PC-3 (cell line): Measurements from ENCODE around the gene TMX3. TPM values are rescaled to one million over a fixed set of nuclear protein-coding genes. Genes with fewer than 3 reads are reported as not detected.
A peak's percentile ranks its signal among the peaks of the same experiment; 100 is the strongest.

Source experiments
- ATAC-seq: fragments of 200-7000 bp; cut with Tn5 transposase; 2 replicates; pipeline ENCODE4 v1.9.1; 2020; ENCODE audit warnings: mild to moderate bottlenecking, moderate library complexity
- BruUV-seq: library from RNA; stranded (reverse); fragments of 400-500 nt; replicated peaks from 2 replicates; lab custom pipeline; 2021; lab: Mats Ljungman, UMichigan
- CTCF ChIA-PET: fragments of 300-600 bp; sonication (Branson Sonifier 250); formaldehyde crosslinking; loops from one replicate; lab custom pipeline; 2022; ENCODE audit warnings: antibody characterized with exemption; lab: Charles Lee
- POLR2A ChIA-PET: fragments of 300-600 bp; sonication (Branson Sonifier 250); formaldehyde crosslinking; loops from one replicate; lab custom pipeline; 2022; ENCODE audit warnings: antibody characterized with exemption; ENCODE audit not compliant: unreplicated experiment; lab: Charles Lee
- DNase-seq: peaks from one replicate; pipeline ENCODE4 v3.0.0-alpha.2; 2015
- H2AFZ ChIP-seq: fragments of 300-600 bp; sonication (generic); 2 replicates; pipeline ENCODE4 v1.6.0; 2016; ENCODE audit warnings: antibody characterized with exemption, low read length
- H3F3A ChIP-seq: fragments of 300-600 bp; sonication (generic); one replicate; pipeline ENCODE4 v1.6.0; 2017; ENCODE audit warnings: antibody characterized with exemption, low read length, control low read depth, mild to moderate bottlenecking; ENCODE audit not compliant: unreplicated experiment
- H3K27ac ChIP-seq: fragments of 300-600 bp; sonication (generic); 2 replicates; pipeline ENCODE4 v1.5.1; 2016; ENCODE audit warnings: mild to moderate bottlenecking, low read length
- H3K27me3 ChIP-seq: fragments of 300-600 bp; sonication (generic); 2 replicates; pipeline ENCODE4 v1.6.1; 2016; ENCODE audit warnings: low read length, mixed read lengths
- H3K36me3 ChIP-seq: fragments of 300-600 bp; sonication (generic); 2 replicates; pipeline ENCODE4 v1.6.1; 2016; ENCODE audit warnings: low read depth, mixed run types, low read length, mixed read lengths
- H3K4me1 ChIP-seq: fragments of 300-600 bp; sonication (generic); 2 replicates; pipeline ENCODE4 v1.5.1; 2016; ENCODE audit warnings: low read length; ENCODE audit not compliant: insufficient read depth
- H3K4me2 ChIP-seq: fragments of 300-600 bp; sonication (generic); 2 replicates; pipeline ENCODE4 v1.6.0; 2016; ENCODE audit warnings: low read length
- H3K4me3 ChIP-seq: fragments of 300-600 bp; sonication (generic); 2 replicates; pipeline ENCODE4 v1.5.1; 2016; ENCODE audit warnings: mild to moderate bottlenecking, low read length, mixed read lengths
- H3K79me2 ChIP-seq: fragments of 300-600 bp; sonication (generic); 2 replicates; pipeline ENCODE4 v1.6.1; 2017; ENCODE audit warnings: low read length, mixed read lengths
- H3K9ac ChIP-seq: fragments of 300-600 bp; sonication (generic); 2 replicates; pipeline ENCODE4 v1.6.0; 2016; ENCODE audit warnings: mild to moderate bottlenecking, low read length
- H3K9me2 ChIP-seq: fragments of 300-600 bp; sonication (generic); replicated peaks from 2 replicates; pipeline ENCODE4 v1.6.1; 2016; ENCODE audit warnings: mixed run types, low read length, mixed read lengths
- H3K9me3 ChIP-seq: fragments of 300-600 bp; sonication (generic); 2 replicates; pipeline ENCODE4 v1.6.1; 2016; ENCODE audit warnings: low read length, mixed read lengths
- H4K20me1 ChIP-seq: fragments of 300-600 bp; sonication (generic); 2 replicates; pipeline ENCODE4 v1.6.1; 2016; ENCODE audit warnings: low read length, mixed read lengths
- EZH2 ChIP-seq: fragments of 300-600 bp; sonication (generic); IDR thresholded peaks from one replicate; pipeline ENCODE4 v1.6.1; 2017; ENCODE audit warnings: antibody characterized with exemption, mild to moderate bottlenecking, low read length; ENCODE audit not compliant: unreplicated experiment
- EZH2phosphoT487 ChIP-seq: fragments of 300-600 bp; sonication (generic); IDR thresholded peaks from 2 replicates; pipeline ENCODE4 v1.6.1; 2018; ENCODE audit warnings: mild to moderate bottlenecking, antibody characterized with exemption, low read length, borderline replicate concordance
- intact Hi-C: fragments of 100-400 bp; cut with micrococcal nuclease; formaldehyde crosslinking; loops from 2 replicates; pipeline ENCODE4 v1.9.0; 2023
- total RNA-seq: library from RNA; depleted of rRNA; stranded (reverse); fragments of >200 nt; gene quantifications from 2 replicates; pipeline ENCODE4 v1.2.3, GENCODE V29; 2014
- TF ChIP-seq, protein P1 (sequence below): fragments of 300-600 bp; sonication (generic); conservative IDR thresholded peaks from 2 replicates; pipeline ENCODE4 v1.5.1; 2017; ENCODE audit warnings: antibody characterized with exemption, low read depth, mild to moderate bottlenecking, low read length

The TMX3 gene
- total RNA-seq, 1 experiment from 2014 or later: 50.1 TPM

DNA sequence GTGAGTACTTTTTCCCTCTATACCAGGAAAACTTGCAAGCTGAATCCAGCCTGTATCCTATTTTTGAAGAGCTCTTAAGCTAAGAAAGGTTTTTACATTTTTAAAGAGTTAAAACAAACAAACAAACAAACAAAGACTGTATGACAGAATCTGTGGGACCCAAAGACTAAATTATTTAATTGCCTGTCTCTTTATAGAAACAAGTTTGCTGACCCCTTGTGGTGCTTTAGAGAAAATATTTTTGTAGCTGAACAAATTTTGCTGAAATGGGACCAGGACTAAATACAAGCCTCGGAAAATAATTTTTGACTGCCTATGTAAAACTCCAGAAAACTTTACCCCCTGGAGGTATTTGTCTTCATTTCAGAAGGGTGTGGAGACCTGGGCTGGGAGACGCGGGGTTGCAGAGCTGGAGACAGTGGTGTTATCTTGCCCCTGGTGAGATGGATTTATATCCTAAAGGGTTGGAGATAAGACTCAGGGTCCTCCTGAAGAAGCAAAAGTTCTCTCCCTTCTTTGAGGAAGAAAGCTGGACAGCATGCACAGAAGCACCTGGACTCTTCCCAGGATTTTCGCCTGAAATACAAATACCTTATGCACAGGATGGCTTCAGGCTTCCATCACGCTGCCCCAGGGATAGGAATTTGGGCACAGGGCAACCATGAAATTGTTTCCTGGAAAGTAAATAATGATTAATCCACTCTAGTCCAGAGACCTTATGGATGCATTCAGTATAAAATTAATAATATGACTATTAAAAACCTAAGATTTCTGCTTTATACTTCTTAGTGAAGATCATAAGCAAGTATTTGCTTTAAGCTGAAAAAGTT lies 54.3 kb downstream of the TMX3 start:
- H4K20me1 ChIP-seq: no peaks in the 10 kb centered on the region
- ATAC-seq (peak; percentile 78), DNase-seq (peak; percentile 69)
- H3K9me3 ChIP-seq: no peaks in the 10 kb centered on the region
- intact Hi-C loops: loop anchor here (1.0 to 10.0 kb wide), 4 partner anchors 77 to 1443 kb away; partner anchors contain the start of gene DSEL
- TF ChIP-seq EZH2phosphoT487 (no peak), EZH2 (no peak)
- TF ChIP-seq, protein P1, sequence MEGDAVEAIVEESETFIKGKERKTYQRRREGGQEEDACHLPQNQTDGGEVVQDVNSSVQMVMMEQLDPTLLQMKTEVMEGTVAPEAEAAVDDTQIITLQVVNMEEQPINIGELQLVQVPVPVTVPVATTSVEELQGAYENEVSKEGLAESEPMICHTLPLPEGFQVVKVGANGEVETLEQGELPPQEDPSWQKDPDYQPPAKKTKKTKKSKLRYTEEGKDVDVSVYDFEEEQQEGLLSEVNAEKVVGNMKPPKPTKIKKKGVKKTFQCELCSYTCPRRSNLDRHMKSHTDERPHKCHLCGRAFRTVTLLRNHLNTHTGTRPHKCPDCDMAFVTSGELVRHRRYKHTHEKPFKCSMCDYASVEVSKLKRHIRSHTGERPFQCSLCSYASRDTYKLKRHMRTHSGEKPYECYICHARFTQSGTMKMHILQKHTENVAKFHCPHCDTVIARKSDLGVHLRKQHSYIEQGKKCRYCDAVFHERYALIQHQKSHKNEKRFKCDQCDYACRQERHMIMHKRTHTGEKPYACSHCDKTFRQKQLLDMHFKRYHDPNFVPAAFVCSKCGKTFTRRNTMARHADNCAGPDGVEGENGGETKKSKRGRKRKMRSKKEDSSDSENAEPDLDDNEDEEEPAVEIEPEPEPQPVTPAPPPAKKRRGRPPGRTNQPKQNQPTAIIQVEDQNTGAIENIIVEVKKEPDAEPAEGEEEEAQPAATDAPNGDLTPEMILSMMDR: peak; percentile 79
- CTCF ChIA-PET: interaction anchor here (0.6 to 1.3 kb wide), 2 partner anchors 16 to 1145 kb away, joined by 3 to 5 read pairs; no protein-coding TSS in a partner anchor
- H2AFZ ChIP-seq: peak overlapping the region; percentile 66
- no peaks in the 10 kb centered on the region for H3K36me3 ChIP-seq
- no peaks in the 10 kb centered on the region for H3K79me2 ChIP-seq
- H3K4me2 ChIP-seq: peak overlapping the region; percentile 73
- no TSS peak for BruUV-seq
- POLR2A ChIA-PET: interaction anchor here (0.5 kb wide), 1 partner anchor 1143 kb away, joined by 3 read pairs; no protein-coding TSS in a partner anchor
- H3K27ac ChIP-seq: no peak overlapping the region
- H3F3A ChIP-seq: no peaks in the 10 kb centered on the region
- no peak overlapping the region for H3K9ac ChIP-seq
- H3K27me3 ChIP-seq: no peaks in the 10 kb centered on the region
- H3K4me1 ChIP-seq: peaks cover 8% of the 10 kb centered on the region; the same call in 1 of the 2 replicates
- no peaks in the 10 kb centered on the region for H3K9me2 ChIP-seq
- H3K4me3 ChIP-seq: peak overlapping the region; percentile 45; the same call in 1 of the 2 replicates

DNA sequence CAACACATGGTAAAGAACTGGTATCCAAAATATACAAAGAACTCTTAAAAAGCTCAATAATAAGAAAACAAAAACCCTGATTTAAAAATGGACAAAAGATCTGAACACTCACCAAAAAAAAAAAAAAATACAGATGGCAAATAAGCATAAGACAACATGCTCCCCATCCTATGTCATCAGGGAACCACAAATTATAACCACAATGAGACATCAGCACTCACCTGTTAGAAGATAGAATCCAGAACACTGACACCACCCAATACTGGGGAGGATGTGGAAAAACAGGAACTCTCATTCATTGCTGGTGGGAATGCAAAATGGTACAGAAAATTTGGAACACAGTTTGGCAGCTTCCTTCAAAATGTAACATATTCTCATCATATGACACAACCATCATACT lies 66.7 kb downstream of the TMX3 start:
- DNase-seq (peak; percentile 10), ATAC-seq (no peak)
- Histone ChIP-seq H3K4me2 (no peak overlapping the region), H3K36me3 (no peaks in the 10 kb centered on the region), H3K9me3 (no peaks in the 10 kb centered on the region), H3K27ac (no peak overlapping the region), H2AFZ (no peak overlapping the region), H3F3A (no peaks in the 10 kb centered on the region), H3K4me1 (no peaks in the 10 kb centered on the region), H3K9ac (no peak overlapping the region), H3K79me2 (no peaks in the 10 kb centered on the region), H3K9me2 (no peaks in the 10 kb centered on the region), H3K27me3 (no peaks in the 10 kb centered on the region), H4K20me1 (no peaks in the 10 kb centered on the region), H3K4me3 (no peak overlapping the region)
- intact Hi-C loops: no loop called here
- CTCF ChIA-PET: no interaction called here
- no TSS peak for BruUV-seq
- TF ChIP-seq, protein P1: no peak
- TF ChIP-seq EZH2 (no peak), EZH2phosphoT487 (no peak)
- POLR2A ChIA-PET: no interaction called here

DNA sequence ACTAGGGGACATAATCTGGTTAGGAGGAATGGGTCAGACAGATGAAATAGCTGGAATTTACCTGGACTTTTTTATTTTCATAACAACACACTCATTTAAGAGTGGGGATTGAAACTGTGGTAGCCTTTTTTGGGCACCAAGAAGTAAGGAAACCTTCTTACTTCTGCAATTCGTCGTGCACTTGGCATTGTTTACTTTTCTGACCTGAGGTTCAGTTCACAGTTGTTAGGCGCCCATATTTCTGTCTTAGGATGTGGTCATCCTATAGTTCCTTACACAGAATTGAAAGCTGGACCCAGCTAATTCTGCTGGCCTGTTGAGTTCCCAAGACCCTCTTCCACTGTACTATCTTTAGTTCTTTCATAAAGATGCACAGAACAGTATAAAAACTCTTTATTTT lies 72.9 kb downstream of the TMX3 start:
- Histone ChIP-seq H2AFZ (no peak overlapping the region), H3K9ac (no peak overlapping the region), H3K4me1 (no peaks in the 10 kb centered on the region), H3K9me2 (no peaks in the 10 kb centered on the region), H3K27ac (no peak overlapping the region), H3K36me3 (no peaks in the 10 kb centered on the region), H3F3A (no peaks in the 10 kb centered on the region), H3K9me3 (no peaks in the 10 kb centered on the region), H3K79me2 (no peaks in the 10 kb centered on the region), H3K4me3 (no peak overlapping the region), H3K27me3 (no peaks in the 10 kb centered on the region), H3K4me2 (no peak overlapping the region), H4K20me1 (no peaks in the 10 kb centered on the region)
- intact Hi-C loops: no loop called here
- TF ChIP-seq EZH2phosphoT487 (no peak), EZH2 (no peak)
- TF ChIP-seq, protein P1: no peak
- CTCF ChIA-PET: no interaction called here
- no peak for DNase-seq
- no TSS peak for BruUV-seq
- ATAC-seq: no peak
- POLR2A ChIA-PET: no interaction called here
